SK-N-SH treated with all-trans-retinoic acid at 6 μM for 48 hours (cell line): ENCODE measurements around the gene SARDH.

Experiments
- ATAC-seq: fragments of 200-7000 bp; cut with Tn5 transposase; 3 replicates; pipeline ENCODE4 v1.9.1; 2020; ENCODE audit warnings: mild to moderate bottlenecking, moderate library complexity
- ARNTL ChIP-seq: fragments of 450-650 bp; formaldehyde crosslinking; IDR thresholded peaks from 2 replicates; pipeline ENCODE4 v1.5.0; 2020; ENCODE audit warnings: low read depth, mild to moderate bottlenecking, moderate library complexity, borderline replicate concordance
- BACH2 ChIP-seq: fragments of 250-450 bp; sonication (Bioruptor Pico); IDR thresholded peaks from 2 replicates; pipeline ENCODE4 v1.9.0; 2021; ENCODE audit warnings: mild to moderate bottlenecking, borderline replicate concordance
- CSDC2 ChIP-seq: fragments of 250-450 bp; sonication (Bioruptor Pico); IDR thresholded peaks from 2 replicates; pipeline ENCODE4 v1.5.0; 2020; ENCODE audit warnings: mild to moderate bottlenecking, moderate library complexity
- ESRRG ChIP-seq: fragments of 250-450 bp; sonication (Bioruptor Pico); IDR thresholded peaks from 2 replicates; pipeline ENCODE4 v1.6.1; 2021; ENCODE audit warnings: mild to moderate bottlenecking
- GLIS3 ChIP-seq: fragments of 250-450 bp; sonication (Bioruptor Pico); IDR thresholded peaks from 2 replicates; pipeline ENCODE4 v1.5.0; 2020; ENCODE audit warnings: mild to moderate bottlenecking, moderate library complexity
- ISL1 ChIP-seq: fragments of 250-450 bp; sonication (Bioruptor Pico); IDR thresholded peaks from 2 replicates; pipeline ENCODE4 v2.1.2; 2022; ENCODE audit warnings: mild to moderate bottlenecking, moderate library complexity
- OSR1 ChIP-seq: fragments of 250-450 bp; sonication (Bioruptor Pico); IDR thresholded peaks from 2 replicates; pipeline ENCODE4 v1.8.0; 2022; ENCODE audit warnings: moderate library complexity, mild to moderate bottlenecking, inconsistent platforms
- PATZ1 ChIP-seq: fragments of 250-450 bp; sonication (Bioruptor Pico); IDR thresholded peaks from 2 replicates; pipeline ENCODE4 v1.8.0; 2020; ENCODE audit warnings: mild to moderate bottlenecking, moderate library complexity, borderline replicate concordance
- POU6F1 ChIP-seq: fragments of 250-450 bp; sonication (Bioruptor Pico); IDR thresholded peaks from 2 replicates; pipeline ENCODE4 v1.8.0; 2021; ENCODE audit warnings: low read depth, mild to moderate bottlenecking, moderate library complexity, borderline replicate concordance
- PPARA ChIP-seq: fragments of 250-450 bp; sonication (Bioruptor Pico); IDR thresholded peaks from 2 replicates; pipeline ENCODE4 v1.5.0; 2020; ENCODE audit warnings: mild to moderate bottlenecking, borderline replicate concordance
- RARB ChIP-seq: fragments of 250-450 bp; sonication (Bioruptor Pico); IDR thresholded peaks from 2 replicates; pipeline ENCODE4 v1.8.0; 2021; ENCODE audit warnings: mild to moderate bottlenecking, moderate library complexity
- SNAI2 ChIP-seq: fragments of 250-450 bp; sonication (Bioruptor Pico); IDR thresholded peaks from 2 replicates; pipeline ENCODE4 v1.5.0; 2020; ENCODE audit warnings: mild to moderate bottlenecking, moderate library complexity
- TCF4 ChIP-seq: fragments of 250-450 bp; sonication (Bioruptor Pico); IDR thresholded peaks from 2 replicates; pipeline ENCODE4 v1.8.0; 2021; ENCODE audit warnings: mild to moderate bottlenecking, moderate library complexity, borderline replicate concordance
- TOX ChIP-seq: fragments of 250-450 bp; sonication (Bioruptor Pico); IDR thresholded peaks from 2 replicates; pipeline ENCODE4 v1.8.0; 2021; ENCODE audit warnings: mild to moderate bottlenecking, moderate library complexity, borderline replicate concordance
- TSHZ2 ChIP-seq: fragments of 250-450 bp; sonication (Bioruptor Pico); IDR thresholded peaks from 2 replicates; pipeline ENCODE4 v1.5.0; 2020; ENCODE audit warnings: mild to moderate bottlenecking, moderate library complexity
- ZC3H10 ChIP-seq: fragments of 250-450 bp; sonication (Bioruptor Pico); IDR thresholded peaks from 2 replicates; pipeline ENCODE4 v1.5.1; 2021; ENCODE audit warnings: mild to moderate bottlenecking, moderate library complexity
- ZFP3 ChIP-seq: fragments of 250-450 bp; sonication (Bioruptor Pico); IDR thresholded peaks from 2 replicates; pipeline ENCODE4 v1.5.0; 2020; ENCODE audit warnings: mild to moderate bottlenecking, moderate library complexity
- ZFP30 ChIP-seq: fragments of 450-650 bp; formaldehyde crosslinking; IDR thresholded peaks from 2 replicates; pipeline ENCODE4 v1.5.0; 2022; ENCODE audit warnings: mild to moderate bottlenecking, moderate library complexity
- ZNF70 ChIP-seq: fragments of 450-650 bp; formaldehyde crosslinking; IDR thresholded peaks from 2 replicates; pipeline ENCODE4 v1.5.0; 2020; ENCODE audit warnings: mild to moderate bottlenecking, moderate library complexity
- ZNF8 ChIP-seq: fragments of 450-650 bp; formaldehyde crosslinking; IDR thresholded peaks from 2 replicates; pipeline ENCODE4 v1.5.0; 2020; ENCODE audit warnings: mild to moderate bottlenecking, moderate library complexity
- TF ChIP-seq, protein P1 (sequence below): fragments of 250-450 bp; sonication (Bioruptor Pico); IDR thresholded peaks from 2 replicates; pipeline ENCODE4 v1.5.1; 2021; ENCODE audit warnings: mild to moderate bottlenecking, moderate library complexity

Gene SARDH

DNA sequence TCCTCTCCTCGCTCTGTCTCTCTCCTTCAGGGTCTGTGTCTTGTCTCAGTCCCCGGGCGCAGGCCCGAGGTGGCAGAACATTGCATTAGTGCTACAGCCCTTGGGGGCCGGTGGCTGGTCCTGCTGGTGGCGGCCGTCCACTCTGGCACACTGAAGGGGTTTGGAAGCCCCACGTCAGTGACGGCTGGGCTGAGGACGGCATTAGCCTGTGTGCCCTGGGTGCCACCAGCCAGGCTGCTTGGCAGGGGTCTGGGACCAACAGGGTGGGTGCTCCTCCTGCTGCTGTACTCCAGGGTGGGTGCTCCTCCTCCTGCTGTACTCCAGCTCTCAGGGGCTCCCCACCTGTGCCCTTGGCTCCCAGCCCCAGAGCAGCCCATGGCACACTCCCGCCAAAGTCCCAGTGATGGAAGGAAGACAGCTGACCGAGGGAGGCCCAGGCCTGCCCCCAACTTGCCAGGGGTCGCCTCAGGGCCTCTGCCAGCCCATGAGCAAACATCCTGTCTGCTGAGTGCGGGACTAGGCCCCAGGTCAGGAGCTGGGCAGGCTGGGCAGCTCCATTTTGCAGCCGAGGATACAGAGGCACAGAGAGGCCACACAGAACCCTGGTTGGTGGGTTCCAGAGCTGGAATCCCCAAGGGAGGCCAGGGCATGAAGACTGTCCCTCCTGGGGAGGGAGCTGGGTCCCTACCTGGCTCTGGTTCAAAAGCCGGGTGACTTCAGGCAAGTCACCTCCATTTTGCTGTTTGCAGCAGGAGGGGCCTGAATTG, 27.3 kb downstream of the SARDH start:
- peak; percentile 2; the same call in 1 of the 3 replicates for ATAC-seq
- TF ChIP-seq POU6F1 (CRISPR knock-in tag) (no peak), PPARA (no peak), OSR1 (CRISPR knock-in tag) (no peak), ZC3H10 (CRISPR knock-in tag) (no peak), BACH2 (CRISPR knock-in tag) (no peak)

GRCh38 chr9:133709691-133710571, 28.2 kb downstream of the SARDH start:
- no peak for ATAC-seq
- no peak for TF ChIP-seq TSHZ2
- TF ChIP-seq ZNF70 = no peak
- TF ChIP-seq ZFP3 (CRISPR knock-in tag) = no peak
- no peak for TF ChIP-seq TOX (CRISPR knock-in tag)
- TF ChIP-seq ZFP30 (CRISPR knock-in tag) = no peak
- no peak for TF ChIP-seq CSDC2
- TF ChIP-seq ZNF8 (CRISPR knock-in tag) = no peak
- TF ChIP-seq, all 23 proteins: peak for 0

GRCh38 chr9:133709015-133709611, 29.0 kb downstream of the SARDH start:
- no peak for ATAC-seq
- TF ChIP-seq PPARA (no peak), SNAI2 (CRISPR knock-in tag) (no peak), OSR1 (CRISPR knock-in tag) (no peak), GLIS3 (CRISPR knock-in tag) (no peak), TOX (CRISPR knock-in tag) (no peak), TCF4 (no peak), CSDC2 (no peak), BACH2 (CRISPR knock-in tag) (no peak), ESRRG (no peak), ZNF70 (no peak), ZFP30 (CRISPR knock-in tag) (no peak), ZNF8 (CRISPR knock-in tag) (no peak), ISL1 (CRISPR knock-in tag) (no peak), ZC3H10 (CRISPR knock-in tag) (no peak), PATZ1 (no peak), RARB (no peak), ARNTL (CRISPR knock-in tag) (no peak)
- TF ChIP-seq, protein P1, sequence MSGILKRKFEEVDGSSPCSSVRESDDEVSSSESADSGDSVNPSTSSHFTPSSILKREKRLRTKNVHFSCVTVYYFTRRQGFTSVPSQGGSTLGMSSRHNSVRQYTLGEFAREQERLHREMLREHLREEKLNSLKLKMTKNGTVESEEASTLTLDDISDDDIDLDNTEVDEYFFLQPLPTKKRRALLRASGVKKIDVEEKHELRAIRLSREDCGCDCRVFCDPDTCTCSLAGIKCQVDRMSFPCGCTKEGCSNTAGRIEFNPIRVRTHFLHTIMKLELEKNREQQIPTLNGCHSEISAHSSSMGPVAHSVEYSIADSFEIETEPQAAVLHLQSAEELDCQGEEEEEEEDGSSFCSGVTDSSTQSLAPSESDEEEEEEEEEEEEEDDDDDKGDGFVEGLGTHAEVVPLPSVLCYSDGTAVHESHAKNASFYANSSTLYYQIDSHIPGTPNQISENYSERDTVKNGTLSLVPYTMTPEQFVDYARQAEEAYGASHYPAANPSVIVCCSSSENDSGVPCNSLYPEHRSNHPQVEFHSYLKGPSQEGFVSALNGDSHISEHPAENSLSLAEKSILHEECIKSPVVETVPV (CRISPR knock-in tag) = no peak
